ENCODE measurements around the gene ARHGEF4.

ARHGEF4 gene

GRCh38 chr2:130851624-130852382, 15.1 kb downstream of the ARHGEF4 start:
- DNase-seq, result no peak

- DNase-seq, result no peak
Measured at GRCh38 chr2:130852521-130853115, 15.9 kb downstream of the ARHGEF4 start.

GRCh38 chr2:130853391-130853790, 16.7 kb downstream of the ARHGEF4 start:
- DNase-seq, result no peak

- no peak for DNase-seq
Measured at GRCh38 chr2:130854301-130854700, 17.6 kb downstream of the ARHGEF4 start.

DNA sequence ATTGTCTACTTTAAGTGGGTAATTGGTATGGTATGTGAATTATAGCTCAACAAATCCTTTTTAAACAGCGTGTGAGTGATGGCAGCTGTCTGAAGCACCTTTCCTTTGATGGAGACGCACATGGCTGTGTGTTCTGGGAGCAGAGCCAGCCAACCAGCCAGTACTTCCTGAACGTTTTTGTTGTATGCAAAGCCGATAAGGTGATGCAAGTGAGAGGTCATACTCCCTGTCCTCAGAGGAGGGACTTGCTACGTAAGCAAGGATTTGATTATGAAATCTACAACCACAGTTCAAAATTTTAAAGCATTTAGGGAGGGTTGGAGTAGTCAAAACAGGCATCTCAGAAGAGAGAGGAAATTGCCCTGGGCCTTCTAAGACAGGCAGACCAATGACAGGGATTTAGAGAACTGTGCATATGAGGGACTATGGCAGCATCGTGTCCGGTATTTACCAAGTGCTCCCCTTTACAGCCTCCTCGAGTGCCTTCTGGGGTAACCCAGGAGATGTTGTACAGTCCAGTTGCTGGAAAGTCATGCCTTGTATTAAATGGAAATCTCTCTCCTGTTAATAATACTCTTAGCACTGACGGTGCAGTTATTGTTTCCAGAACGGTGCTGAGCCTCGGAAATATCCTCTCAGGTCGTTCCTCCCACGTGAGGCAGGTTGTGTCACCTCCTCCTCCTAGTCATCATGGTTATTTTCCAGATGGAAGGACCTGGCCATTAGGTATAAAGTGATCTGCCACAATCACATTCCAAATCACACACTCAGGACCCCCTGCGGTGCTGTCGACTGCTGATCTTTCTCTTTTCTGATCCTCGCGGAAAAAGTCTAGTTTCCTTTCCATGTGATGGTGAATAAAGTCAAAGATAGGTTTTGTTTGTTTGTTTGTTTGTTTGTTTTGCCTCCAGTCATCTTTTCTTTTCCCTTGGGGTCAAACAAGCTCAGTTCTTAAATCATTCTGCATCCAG, 28.4 kb downstream of the ARHGEF4 start:
- peak; percentile 43 for DNase-seq

DNA sequence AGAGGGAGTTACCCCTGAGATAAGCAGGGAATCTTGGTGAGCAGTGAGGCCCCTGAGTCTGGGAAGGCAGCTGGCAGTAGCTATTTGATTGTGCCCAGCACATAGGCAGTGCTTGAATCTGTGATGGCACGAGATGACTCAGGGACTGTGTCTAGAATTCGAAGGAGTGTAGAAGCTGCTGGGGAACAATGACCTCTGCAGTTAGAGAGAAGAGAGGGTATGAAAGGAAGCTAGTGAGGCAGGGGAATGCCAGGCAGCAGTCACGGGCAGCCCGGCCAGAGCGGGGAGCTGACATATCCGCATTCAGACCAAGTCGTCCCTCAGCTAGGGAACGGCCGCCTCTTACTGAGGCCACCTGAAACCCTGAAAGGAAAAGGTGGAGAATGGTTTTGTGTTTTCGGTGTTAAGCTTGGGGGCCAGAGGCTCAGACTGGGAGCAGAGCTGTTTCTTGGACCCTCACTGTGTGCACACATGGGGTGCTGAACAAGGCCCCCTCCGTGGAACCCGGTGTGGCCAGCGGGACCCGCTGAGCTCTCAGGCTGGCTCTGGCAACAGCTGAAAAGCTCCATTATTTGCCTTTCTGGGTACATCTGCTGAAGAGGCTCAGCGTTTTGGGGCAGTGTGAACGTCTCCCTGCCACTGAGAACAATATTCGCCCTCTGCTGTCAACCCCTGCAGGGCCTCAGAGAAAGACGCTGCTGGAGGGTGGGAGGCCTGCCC, 32.9 kb downstream of the ARHGEF4 start:
- DNase-seq, result no peak

DNA sequence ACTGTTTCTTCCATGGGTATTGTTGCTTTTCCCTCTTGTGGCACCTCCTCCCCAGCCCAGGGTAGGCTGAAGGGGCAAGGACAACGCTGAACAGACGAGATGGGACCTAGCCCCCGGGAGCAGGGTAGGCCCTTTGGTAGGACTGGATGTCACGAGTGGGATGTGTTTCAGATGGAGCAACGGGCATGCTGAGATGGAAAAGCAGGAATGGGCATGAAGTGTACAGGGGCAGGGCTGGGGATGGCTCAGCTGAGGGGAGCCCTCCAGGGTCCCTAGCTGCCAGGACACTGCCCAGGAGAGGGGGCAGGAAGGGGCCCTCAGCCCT, 33.4 kb downstream of the ARHGEF4 start:
- DNase-seq, result no peak

DNA sequence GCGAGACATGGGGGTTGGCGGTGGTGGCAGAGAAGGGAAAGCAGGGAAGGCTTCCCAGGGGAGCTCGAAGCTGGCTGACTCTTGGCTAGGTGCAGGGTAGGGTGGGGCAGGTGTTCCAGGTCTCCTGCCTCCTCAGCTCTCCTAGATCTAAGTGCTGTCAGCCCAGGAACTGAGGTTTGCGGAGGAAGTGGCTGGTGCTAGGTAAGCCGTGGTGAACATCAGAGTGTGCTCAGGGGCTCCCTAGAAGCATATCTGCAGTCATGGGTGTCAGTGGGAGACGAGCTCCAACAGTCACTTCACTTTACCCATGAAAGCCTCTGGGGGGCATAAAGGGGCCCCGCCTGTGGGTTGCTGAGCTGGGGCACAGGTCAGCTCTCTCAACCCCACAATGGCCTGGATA, 34.1 kb downstream of the ARHGEF4 start:
- DNase-seq, result no peak

DNA sequence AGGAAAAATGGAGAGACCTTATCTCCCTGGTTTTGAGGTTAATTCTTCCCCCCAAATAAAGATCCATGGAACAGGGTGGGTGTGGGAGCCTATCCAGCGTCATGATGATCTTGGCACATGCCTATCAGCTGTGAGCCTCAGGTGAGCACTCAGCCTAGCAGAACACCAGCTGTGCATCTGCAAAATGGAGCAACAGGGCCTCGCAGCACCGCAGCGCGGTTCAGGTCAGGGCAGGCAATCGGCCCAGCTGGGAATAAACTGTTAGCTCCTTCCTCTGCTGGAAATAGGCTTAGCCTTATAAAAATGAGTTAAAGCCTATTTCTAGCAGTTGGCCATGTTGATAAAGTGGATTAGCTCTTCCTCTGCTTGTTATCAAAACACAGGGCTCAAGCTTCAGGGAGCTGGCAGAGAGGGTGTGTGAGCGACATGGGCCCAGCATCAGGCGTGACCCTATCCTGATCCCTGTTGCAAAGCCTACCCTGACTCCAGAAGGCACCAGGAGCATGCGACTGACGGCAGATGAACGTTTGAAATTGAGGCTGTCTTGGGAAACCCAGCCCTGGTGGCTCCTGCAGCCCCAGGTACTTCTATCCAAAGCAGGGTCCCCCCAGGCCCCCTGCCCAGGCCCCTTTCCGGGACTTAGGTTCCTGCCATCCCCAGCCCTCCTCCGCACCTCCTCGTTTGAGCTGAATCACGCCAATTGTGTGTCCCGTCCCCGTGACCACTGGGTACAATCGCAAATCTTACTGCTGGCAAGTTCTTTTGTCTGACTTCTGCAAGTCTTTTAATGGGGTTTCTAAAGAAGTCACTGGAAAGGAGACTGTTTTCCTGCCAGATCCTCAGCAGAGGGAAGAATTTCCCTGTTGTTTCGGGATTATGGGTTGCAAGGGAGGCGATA, 35.4 kb downstream of the ARHGEF4 start:
- DNase-seq, result no peak

DNA sequence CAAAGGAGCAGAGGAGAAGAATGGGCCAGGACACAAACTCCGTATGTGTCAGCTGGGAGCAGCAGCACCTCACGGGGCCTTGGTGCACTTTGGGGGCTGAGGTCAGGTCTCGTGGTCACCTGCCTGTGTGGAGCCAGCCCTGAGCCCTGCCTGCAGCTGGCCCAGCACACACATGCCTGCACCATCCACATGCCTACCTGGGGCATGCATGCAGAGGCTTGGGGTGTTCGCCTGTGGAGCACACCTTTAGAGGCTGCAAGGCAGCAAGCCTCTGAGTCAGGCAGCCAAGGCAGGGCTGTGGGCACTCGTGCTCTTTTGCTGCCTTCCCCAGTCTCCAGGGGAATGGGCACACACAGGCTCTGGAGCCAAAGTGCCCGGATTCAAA, 36.0 kb downstream of the ARHGEF4 start:
- DNase-seq, result no peak

DNA sequence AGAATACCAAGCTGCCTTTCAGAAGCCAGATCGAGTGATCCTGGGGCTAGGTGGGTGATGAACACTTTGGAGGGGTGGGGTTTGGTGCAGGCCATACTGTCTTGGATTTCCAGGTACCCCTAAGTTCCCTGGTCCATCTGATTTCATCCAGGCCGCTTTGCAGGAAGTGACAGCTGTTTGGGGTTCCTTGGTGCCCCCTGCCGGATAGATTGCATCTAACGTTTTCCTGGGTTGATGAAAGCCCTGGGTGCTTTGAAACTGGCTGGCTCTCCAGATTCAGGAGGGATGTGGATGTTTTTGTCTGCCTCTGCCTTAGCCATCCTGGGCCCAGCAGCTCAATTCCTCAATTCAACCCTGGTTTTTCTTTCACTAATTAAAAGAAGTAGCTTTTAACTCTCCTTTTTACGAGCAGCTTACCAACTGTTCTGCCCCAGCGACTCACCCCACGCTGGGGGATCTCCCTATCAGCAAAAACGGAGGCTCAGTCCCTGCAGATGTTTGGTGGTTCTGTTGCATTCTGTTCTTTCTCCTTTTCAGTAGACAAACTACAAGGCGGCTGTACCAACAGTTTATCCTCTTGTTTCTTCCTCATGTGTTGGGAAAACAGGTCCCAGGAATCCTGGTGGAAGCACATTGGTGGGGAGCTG, 37.1 kb downstream of the ARHGEF4 start:
- peak; percentile 1 for DNase-seq

GRCh38 chr2:130874512-130874911, 37.8 kb downstream of the ARHGEF4 start:
- no peak for DNase-seq

DNA sequence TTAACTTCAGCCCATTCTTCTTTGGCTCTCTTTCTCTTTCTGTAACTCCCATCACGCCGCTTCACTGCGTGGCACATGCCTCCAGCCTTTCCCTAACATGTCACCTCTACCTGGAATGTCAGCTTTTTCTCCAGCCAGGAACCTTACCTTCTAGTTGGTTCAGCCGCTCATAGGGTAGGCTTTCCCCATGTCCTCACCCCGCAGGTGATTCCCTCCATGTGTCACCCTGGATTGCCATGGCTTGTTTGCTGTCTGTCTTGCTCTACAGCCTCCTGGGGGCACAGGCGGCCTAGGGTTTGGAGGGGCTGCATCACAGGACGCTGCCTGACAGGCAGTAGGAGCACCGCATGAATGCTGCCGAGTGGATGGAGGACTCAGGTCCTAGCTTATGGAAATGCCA, 39.2 kb downstream of the ARHGEF4 start:
- DNase-seq, result no peak

GRCh38 chr2:130877258-130877657, 40.5 kb downstream of the ARHGEF4 start:
- no peak for DNase-seq

GRCh38 chr2:130878316-130878715, 41.6 kb downstream of the ARHGEF4 start:
- no peak for DNase-seq

DNA sequence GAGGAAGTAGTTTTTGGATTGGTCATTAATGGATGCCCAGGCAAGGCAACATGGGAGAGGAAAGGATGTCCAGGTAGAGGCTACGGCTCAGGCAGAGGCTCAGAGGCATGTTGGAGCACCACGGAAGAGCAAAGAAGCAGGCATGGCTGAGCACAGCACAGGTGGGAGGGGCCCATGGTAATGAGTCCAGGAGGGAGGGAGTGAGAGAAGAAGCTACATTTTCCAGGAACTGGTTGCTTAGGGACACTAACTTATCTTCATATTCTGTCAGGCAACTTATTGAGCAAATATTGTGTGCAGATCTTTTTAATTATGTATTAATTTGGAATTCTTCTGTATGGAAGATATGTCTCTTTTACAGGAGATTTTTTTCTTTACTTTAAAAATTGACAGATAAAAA, 42.2 kb downstream of the ARHGEF4 start:
- DNase-seq, result no peak

- no peak for DNase-seq
Measured at GRCh38 chr2:130882111-130882690, 45.5 kb downstream of the ARHGEF4 start.

GRCh38 chr2:130882991-130883390, 46.3 kb downstream of the ARHGEF4 start:
- DNase-seq, result no peak

- no peak for DNase-seq
Measured at GRCh38 chr2:130883496-130883895, 46.8 kb downstream of the ARHGEF4 start.

DNA sequence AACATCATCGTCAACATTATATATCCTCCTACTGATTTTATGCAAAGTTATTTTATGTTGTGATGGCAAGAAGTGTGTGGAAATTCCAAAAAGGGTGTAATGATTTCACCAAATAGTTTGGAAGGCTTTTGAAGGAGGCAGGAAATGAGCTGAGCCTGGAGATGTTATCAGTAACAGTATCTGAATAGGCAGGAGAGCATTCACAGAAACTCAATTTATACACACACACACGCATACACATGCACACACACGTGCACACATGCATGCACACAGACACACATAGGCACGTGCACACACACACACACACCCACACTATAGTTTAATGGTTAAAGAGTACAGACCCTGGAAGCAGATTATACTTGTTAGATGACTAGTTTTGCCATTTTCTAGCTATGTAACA, 47.3 kb downstream of the ARHGEF4 start:
- no peak for DNase-seq

GRCh38 chr2:130884503-130884902, 47.8 kb downstream of the ARHGEF4 start:
- no peak for DNase-seq

All from NCI-H774 (cell line).